Measurements from ENCODE around the gene TRIP12.
A peak's percentile ranks its signal among the peaks of the same experiment; 100 is the strongest.
"Not testable (repeated sequence)": the region's sequence is repeated elsewhere in the genome, so short reads cannot be mapped to it uniquely, and the experiment has no call there.

The TRIP12 gene

DNA sequence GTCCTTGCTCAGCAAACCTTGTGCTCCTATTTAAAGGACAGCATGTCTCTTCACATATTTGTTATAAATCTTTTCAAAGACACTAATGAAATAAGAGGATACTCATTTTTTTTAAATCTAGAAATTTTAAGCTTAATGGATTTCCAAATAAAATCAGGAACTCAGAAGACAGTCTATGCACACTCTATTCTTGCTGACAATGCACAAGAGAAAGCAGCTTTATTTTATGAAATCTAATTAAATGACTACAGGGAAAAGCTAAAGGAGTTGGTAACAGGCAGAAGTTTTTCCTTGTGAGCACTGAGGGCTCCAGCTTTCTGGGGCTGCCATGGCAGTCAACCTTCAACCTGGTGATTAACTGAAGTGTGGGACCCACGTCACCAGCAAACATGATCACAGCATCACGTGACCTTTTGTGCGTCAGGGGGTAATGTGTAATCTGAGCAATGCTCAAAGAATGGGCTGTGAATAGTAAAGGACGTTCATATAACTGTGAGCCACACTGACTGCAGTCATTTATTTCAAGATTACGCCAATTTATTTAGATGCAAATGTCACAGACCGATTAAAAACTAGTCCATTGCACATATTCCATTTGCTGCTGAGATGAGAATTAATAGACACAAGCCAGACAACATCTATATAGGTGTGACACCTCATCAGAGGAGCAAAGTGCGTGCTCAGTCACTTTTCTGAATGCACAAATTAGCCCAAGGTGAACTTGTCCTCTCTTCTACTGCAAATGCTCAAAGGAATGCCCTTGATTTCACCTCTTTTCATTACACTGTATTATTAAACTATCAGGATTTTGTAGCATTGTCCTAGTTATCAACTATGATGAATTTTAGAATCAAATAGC, 195.9 kb downstream of the TRIP12 start:
- POLR2A ChIA-PET = no interaction called here
- TF ChIP-seq, protein P1, sequence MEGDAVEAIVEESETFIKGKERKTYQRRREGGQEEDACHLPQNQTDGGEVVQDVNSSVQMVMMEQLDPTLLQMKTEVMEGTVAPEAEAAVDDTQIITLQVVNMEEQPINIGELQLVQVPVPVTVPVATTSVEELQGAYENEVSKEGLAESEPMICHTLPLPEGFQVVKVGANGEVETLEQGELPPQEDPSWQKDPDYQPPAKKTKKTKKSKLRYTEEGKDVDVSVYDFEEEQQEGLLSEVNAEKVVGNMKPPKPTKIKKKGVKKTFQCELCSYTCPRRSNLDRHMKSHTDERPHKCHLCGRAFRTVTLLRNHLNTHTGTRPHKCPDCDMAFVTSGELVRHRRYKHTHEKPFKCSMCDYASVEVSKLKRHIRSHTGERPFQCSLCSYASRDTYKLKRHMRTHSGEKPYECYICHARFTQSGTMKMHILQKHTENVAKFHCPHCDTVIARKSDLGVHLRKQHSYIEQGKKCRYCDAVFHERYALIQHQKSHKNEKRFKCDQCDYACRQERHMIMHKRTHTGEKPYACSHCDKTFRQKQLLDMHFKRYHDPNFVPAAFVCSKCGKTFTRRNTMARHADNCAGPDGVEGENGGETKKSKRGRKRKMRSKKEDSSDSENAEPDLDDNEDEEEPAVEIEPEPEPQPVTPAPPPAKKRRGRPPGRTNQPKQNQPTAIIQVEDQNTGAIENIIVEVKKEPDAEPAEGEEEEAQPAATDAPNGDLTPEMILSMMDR (IDR thresholded peaks at IDR 0.05; ENCODE audit: insufficient read depth, low read length, missing control alignments) = no peak
- CTCF ChIA-PET = no interaction called here
- no peak overlapping the region for H3K4me3 ChIP-seq (ENCODE audit: low read depth, low read length)
- peak; percentile 21 for DNase-seq (ENCODE audit: low read depth, low spot score)

DNA sequence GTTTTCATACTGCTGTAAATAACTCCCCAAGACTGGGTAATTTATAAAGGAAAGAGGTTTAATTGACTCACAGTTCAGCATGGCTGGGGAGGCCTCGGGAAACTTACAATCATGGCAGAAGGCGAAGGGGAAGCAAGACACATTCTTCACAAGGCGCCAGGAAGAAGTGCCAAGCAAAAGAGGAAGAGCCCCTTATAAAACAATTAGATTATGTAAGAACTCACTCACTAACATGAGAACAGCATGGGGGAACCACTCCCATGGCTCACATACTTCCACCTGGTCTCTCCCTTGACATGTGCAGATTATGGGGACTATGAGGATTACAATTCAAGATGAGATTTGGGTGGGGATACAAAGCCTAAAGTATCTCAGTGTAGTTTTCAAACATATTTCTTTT, 198.6 kb downstream of the TRIP12 start:
- H3K4me3 ChIP-seq (ENCODE audit: low read depth, low read length); POLR2A ChIA-PET; DNase-seq (ENCODE audit: low read depth, low spot score); CTCF ChIA-PET: not testable (repeated sequence)

DNA sequence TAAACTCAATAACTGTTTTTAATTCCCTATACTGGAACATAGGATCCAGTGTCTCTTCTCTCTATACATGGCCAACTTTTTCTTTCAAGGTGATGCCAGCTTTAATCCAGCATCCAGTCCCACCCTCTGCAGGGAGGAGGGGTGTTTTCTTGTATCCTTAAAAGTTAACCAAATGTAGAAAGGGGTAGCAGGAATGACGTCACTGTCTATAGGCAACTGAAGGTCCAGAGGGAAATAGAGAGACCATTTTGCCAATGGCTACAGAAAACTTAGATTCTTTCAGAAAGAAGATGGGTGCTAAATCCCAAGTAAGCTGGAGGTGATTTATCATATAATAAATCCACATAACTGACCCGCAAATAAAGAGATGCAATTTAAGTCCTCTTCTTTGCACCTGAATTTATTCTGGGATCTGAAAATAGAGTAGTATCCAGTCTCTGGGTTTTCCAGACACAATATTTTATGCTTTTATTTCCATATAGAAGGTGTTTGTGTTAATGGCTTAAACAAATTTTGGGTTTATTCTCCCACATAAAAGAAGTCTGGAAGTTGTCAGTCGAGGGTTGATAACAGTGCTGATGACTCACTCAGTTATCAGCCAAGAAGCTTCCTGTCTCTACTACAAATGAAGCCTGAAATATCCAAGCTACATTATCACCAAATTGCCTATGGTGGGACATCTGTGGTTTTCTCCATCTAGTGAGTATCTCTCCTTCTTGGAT, 201.7 kb downstream of the TRIP12 start:
- CTCF ChIA-PET = no interaction called here
- no peak for DNase-seq (ENCODE audit: low read depth, low spot score)
- TF ChIP-seq, protein P1 (IDR thresholded peaks at IDR 0.05; ENCODE audit: insufficient read depth, low read length, missing control alignments) = no peak
- H3K4me3 ChIP-seq (ENCODE audit: low read depth, low read length) = no peak overlapping the region
- POLR2A ChIA-PET = no interaction called here

DNA sequence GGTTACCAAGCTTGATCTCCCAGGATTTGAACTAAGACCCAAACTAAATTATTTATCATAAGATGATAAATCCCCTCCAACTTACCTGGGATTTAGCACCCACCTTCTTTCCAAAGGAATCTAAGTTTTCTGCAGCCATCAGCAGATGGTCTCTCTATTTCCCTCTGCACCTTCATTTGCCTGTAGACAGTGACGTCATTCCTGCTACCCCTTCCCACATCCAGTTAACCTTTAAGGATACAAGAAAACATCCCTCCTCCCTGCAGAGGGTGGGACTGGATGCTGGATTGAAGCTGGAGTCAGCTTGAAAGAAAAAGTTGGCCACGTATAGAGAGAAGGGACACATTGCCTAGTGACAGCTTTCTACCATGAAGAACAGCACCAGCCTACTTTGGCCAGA, 203.8 kb downstream of the TRIP12 start:
- ChIA-PET CTCF (no interaction called here), POLR2A (no interaction called here)
- TF ChIP-seq, protein P1 (IDR thresholded peaks at IDR 0.05; ENCODE audit: insufficient read depth, low read length, missing control alignments) = no peak
- no peak overlapping the region for H3K4me3 ChIP-seq (ENCODE audit: low read depth, low read length)
- no peak for DNase-seq (ENCODE audit: low read depth, low spot score)

DNA sequence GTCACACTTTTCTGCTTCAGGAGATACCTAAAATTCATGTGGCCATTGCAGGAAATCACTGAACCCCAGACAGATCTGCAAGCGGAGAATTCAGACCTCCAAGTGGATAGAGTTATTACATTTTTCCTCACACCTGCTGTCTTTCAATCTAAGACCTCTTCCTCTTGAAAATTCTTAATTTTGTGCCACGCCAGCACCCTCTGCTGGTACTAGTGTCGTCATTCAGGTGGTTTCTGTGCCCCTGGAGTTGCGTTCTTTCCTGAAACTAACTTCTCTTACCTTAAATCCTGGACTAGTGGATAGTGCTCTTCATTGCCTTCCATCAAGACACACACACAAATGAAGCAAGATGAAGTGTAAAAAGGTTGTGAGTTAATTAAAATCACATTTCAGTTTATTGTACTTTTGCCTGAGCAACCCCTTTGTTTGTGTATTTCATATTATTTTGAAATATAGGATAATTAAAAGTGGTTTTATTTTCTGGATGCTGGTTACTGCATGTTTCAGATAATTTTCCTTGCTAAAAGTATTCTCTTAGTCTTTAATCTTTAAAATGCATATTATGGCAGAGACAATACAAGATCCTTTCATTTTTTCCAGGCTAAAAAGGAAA, 205.8 kb downstream of the TRIP12 start:
- CTCF ChIA-PET = no interaction called here
- TF ChIP-seq, protein P1 (IDR thresholded peaks at IDR 0.05; ENCODE audit: insufficient read depth, low read length, missing control alignments) = no peak
- DNase-seq (ENCODE audit: low read depth, low spot score) = no peak
- POLR2A ChIA-PET = no interaction called here
- no peak overlapping the region for H3K4me3 ChIP-seq (ENCODE audit: low read depth, low read length)

DNA sequence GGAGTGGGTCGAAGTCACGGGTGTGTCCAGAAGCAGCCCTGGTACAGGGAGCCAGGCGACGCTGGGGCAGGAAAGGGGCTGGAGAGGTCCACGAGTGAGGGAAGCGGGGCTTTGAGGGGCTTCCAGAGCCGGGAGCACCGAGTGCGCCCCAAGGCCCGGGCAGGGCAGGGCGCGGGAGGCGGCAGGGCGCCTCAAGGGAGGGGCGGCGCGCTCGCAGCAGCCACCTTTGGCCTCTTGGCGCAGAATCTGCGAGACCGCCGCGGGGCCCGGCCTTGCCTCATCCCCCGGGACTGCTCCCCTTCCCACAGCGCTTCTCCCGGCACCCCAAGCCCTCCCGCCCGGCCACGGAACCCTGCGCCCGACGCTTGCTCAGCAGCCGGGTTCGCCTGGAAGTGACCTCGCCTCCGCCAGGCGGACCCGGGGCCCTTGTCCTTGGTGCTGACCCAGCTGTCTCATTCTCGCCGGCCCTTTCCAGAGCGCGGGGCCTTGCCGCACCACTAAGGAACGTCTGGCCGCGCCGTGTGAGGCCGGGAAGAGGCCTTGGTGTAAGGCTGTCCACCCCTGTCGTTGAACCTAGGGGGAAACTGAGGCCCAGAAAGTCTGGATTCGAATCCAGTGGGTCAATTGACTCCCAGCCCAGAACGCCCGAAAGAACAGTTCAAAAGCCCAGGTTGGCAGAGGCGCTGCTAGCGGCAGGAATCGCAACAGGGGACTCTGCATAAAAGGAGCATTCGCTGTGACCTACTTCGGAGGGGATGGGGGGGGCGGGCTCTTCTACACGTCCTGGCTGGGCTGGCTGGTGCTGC, 206.9 kb downstream of the TRIP12 start:
- TF ChIP-seq, protein P1 (IDR thresholded peaks at IDR 0.05; ENCODE audit: insufficient read depth, low read length, missing control alignments) = no peak
- CTCF ChIA-PET = no interaction called here
- POLR2A ChIA-PET = no interaction called here
- peak overlapping the region; percentile 30 for H3K4me3 ChIP-seq (ENCODE audit: low read depth, low read length)
- no peak for DNase-seq (ENCODE audit: low read depth, low spot score)

All from AG04449 (cell line).